HEK293 (cell line): ENCODE data around the gene FLYWCH1.

Experiments used
- CTCF ChIA-PET: fragments of 350-600 bp; formaldehyde crosslinking; extraction: SDS; loops from one replicate; lab custom pipeline; 2021; ENCODE audit warnings: antibody characterized with exemption; lab: Yijun Ruan, JAX
- POLR2A ChIA-PET: fragments of 300-600 bp; formaldehyde crosslinking; extraction: SDS; loops from one replicate; lab custom pipeline; 2020; ENCODE audit warnings: antibody characterized with exemption, inconsistent platforms; lab: Yijun Ruan, JAX
- H3K27ac ChIP-seq: fragments of 200-500 bp; sonication (Bioruptor generic); 2 replicates; pipeline ENCODE4 v1.5.1; 2014; ENCODE audit warnings: low read depth, low read length, control low read depth, inconsistent platforms; ENCODE audit errors: extremely low read depth
- H3K36me3 ChIP-seq, 2 experiments: fragments of 200-500 bp in 1 of 2; sonication (Bioruptor generic) in 1 of 2; 1 replicate in 1 of 2; 2 replicates in 1 of 2; pipeline ENCODE4 v1.5.1; 2014 to 2017; ENCODE audit warnings: inconsistent platforms in 2 of 2, low read length in 2 of 2; ENCODE audit not compliant: control insufficient read depth in 2 of 2, insufficient read depth in 1 of 2
- H3K4me1 ChIP-seq: fragments of 200-500 bp; sonication (Bioruptor generic); 2 replicates; pipeline ENCODE4 v1.5.1; 2014; ENCODE audit warnings: mild to moderate bottlenecking, low read length, inconsistent platforms; ENCODE audit not compliant: control insufficient read depth, insufficient read depth
- H3K4me3 ChIP-seq: 2 replicates; pipeline ENCODE4 v1.5.1; 2011; ENCODE audit warnings: low read depth, mild to moderate bottlenecking, control low read depth, low read length, moderate library complexity
- H3K9me3 ChIP-seq: fragments of 200-500 bp; sonication (Bioruptor generic); 2 replicates; pipeline ENCODE4 v1.5.1; 2014; ENCODE audit warnings: low read depth, low read length, inconsistent platforms; ENCODE audit not compliant: control insufficient read depth, insufficient read depth
- GLIS2 ChIP-seq: fragments of 450-650 bp; formaldehyde crosslinking; IDR thresholded peaks from 2 replicates; pipeline ENCODE4 v1.5.1; 2016; ENCODE audit warnings: missing biosample characterization, missing genetic modification characterization
- HIC1 ChIP-seq: fragments of 450-650 bp; formaldehyde crosslinking; IDR thresholded peaks from 2 replicates; pipeline ENCODE4 v1.5.1; 2016; ENCODE audit warnings: missing biosample characterization, missing genetic modification characterization
- OVOL3 ChIP-seq: fragments of 450-650 bp; formaldehyde crosslinking; IDR thresholded peaks from 2 replicates; pipeline ENCODE4 v1.5.1; 2016; ENCODE audit warnings: missing biosample characterization, missing genetic modification characterization
- PATZ1 ChIP-seq: fragments of 450-650 bp; formaldehyde crosslinking; IDR thresholded peaks from 2 replicates; pipeline ENCODE4 v1.5.1; 2016; ENCODE audit warnings: missing biosample characterization, missing genetic modification characterization
- ZBTB48 ChIP-seq: fragments of 450-650 bp; formaldehyde crosslinking; IDR thresholded peaks from 2 replicates; pipeline ENCODE4 v1.5.1; 2016; ENCODE audit warnings: missing biosample characterization, missing genetic modification characterization
- ZNF121 ChIP-seq: fragments of 450-650 bp; formaldehyde crosslinking; IDR thresholded peaks from 2 replicates; pipeline ENCODE4 v1.5.1; 2016; ENCODE audit warnings: missing biosample characterization, missing genetic modification characterization
- ZNF202 ChIP-seq: fragments of 450-650 bp; formaldehyde crosslinking; IDR thresholded peaks from 2 replicates; pipeline ENCODE4 v1.5.1; 2016; ENCODE audit warnings: missing biosample characterization, missing genetic modification characterization, borderline replicate concordance
- ZNF24 ChIP-seq: fragments of 450-650 bp; formaldehyde crosslinking; IDR thresholded peaks from 2 replicates; pipeline ENCODE4 v1.5.1; 2016; ENCODE audit warnings: missing biosample characterization, missing genetic modification characterization
- ZNF341 ChIP-seq: fragments of 450-650 bp; formaldehyde crosslinking; IDR thresholded peaks from 2 replicates; pipeline ENCODE4; 2016; ENCODE audit warnings: low read depth, missing biosample characterization, missing genetic modification characterization
- ZNF350 ChIP-seq: fragments of 450-650 bp; formaldehyde crosslinking; IDR thresholded peaks from 2 replicates; pipeline ENCODE4 v1.5.0; 2017; ENCODE audit warnings: missing biosample characterization, mild to moderate bottlenecking, missing genetic modification characterization
- ZNF600 ChIP-seq: fragments of 450-650 bp; formaldehyde crosslinking; IDR thresholded peaks from 2 replicates; pipeline ENCODE4 v1.5.1; 2016; ENCODE audit warnings: missing biosample characterization, missing genetic modification characterization
- ZNF624 ChIP-seq: fragments of 450-650 bp; formaldehyde crosslinking; IDR thresholded peaks from 2 replicates; pipeline ENCODE4 v1.5.1; 2017; ENCODE audit warnings: missing biosample characterization, missing genetic modification characterization
- ZNF785 ChIP-seq: fragments of 450-650 bp; formaldehyde crosslinking; IDR thresholded peaks from 2 replicates; pipeline ENCODE4 v1.5.1; 2016; ENCODE audit warnings: missing biosample characterization, missing genetic modification characterization
- TF ChIP-seq, protein P1 (sequence below): fragments of 450-650 bp; formaldehyde crosslinking; IDR thresholded peaks from 2 replicates; pipeline ENCODE4 v1.5.1; 2016; ENCODE audit warnings: missing biosample characterization, missing genetic modification characterization

FLYWCH1 gene

DNA sequence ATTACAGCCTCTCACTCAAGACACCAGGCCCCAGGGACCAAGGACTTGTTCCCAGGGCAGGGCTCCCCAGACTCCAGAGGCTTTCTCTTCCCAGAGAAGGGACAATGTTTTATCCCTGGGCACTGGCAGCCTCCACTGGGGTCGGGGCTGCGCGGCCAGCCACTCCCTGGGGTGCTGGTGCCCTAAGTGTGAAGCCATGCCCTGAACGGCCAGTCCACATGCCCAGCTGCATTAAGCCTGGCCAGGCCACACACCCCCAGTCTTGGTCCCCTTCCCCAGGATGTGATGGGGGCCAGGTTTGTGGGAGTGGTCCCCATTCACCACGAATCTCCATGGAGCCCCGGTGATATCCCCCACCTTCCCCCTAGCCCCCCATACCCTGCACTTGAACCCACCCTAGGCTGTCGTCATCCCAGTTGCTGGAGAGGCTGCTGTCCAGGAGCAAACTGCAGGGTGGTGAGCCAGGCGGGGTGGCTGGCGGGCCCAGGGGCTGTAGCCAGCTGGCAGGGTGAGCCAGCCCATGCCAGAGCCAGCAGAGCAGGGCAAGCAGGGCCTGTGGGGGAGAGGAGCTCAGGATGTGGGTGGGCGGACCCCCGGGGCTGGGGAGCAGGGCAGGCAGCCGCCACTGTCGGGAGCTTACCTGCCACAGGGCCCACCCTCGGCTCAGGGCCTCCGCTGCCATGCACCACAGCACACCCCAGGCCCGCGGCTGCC, 62.0 kb downstream of the FLYWCH1 start (continued):
- TF ChIP-seq, protein P1, sequence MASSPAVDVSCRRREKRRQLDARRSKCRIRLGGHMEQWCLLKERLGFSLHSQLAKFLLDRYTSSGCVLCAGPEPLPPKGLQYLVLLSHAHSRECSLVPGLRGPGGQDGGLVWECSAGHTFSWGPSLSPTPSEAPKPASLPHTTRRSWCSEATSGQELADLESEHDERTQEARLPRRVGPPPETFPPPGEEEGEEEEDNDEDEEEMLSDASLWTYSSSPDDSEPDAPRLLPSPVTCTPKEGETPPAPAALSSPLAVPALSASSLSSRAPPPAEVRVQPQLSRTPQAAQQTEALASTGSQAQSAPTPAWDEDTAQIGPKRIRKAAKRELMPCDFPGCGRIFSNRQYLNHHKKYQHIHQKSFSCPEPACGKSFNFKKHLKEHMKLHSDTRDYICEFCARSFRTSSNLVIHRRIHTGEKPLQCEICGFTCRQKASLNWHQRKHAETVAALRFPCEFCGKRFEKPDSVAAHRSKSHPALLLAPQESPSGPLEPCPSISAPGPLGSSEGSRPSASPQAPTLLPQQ (tag by site-specific recombination): peak; percentile 63
- TF ChIP-seq ZNF785 (tag by site-specific recombination) (no peak), ZNF350 (no peak), ZNF202 (tag by site-specific recombination) (no peak), ZNF24 (no peak), HIC1 (tag by site-specific recombination) (0 out of 2 replicates have a peak, but pooled peaks have one; percentile 13), ZBTB48 (tag by site-specific recombination) (peak; percentile 77; the same call in 1 of the 2 replicates), ZNF121 (tag by site-specific recombination) (no peak)
- TF ChIP-seq, all 188 proteins: peak for 7

- no peak overlapping the region; the same call in 1 of the 2 replicates for H3K27ac ChIP-seq
- TF ChIP-seq ZNF600 (tag by site-specific recombination) (peak; percentile 11; the same call in 1 of the 2 replicates), ZNF341 (tag by site-specific recombination) (peak; percentile 40; the same call in 1 of the 2 replicates), ZNF624 (tag by site-specific recombination) (no peak), PATZ1 (tag by site-specific recombination) (peak; percentile 31; the same call in 1 of the 2 replicates), GLIS2 (tag by site-specific recombination) (0 out of 2 replicates have a peak, but pooled peaks have one; percentile 5), HIC1 (tag by site-specific recombination) (peak; percentile 30), OVOL3 (tag by site-specific recombination) (no peak)
- no peak overlapping the region for H3K4me3 ChIP-seq
- no peaks in the 10 kb centered on the region for H3K9me3 ChIP-seq
- CTCF ChIA-PET: interaction anchor here (0.6 kb wide), 1 partner anchor 1553 kb away, joined by 3 read pairs; no protein-coding TSS in a partner anchor
- H3K4me1 ChIP-seq: peaks cover 9% of the 10 kb centered on the region
- POLR2A ChIA-PET: interaction anchor here (0.6 to 1.5 kb wide), 5 partner anchors 8 to 92 kb away, joined by 3 to 4 read pairs (median 3); partner anchors contain the start of gene FLYWCH2
- H3K36me3 ChIP-seq: peaks cover 3 to 76% of the 10 kb centered on the region in 2 experiments; a peak in 2 of 3 replicates
Measured at GRCh38 chr16:2974319-2975056, 62.8 kb downstream of the FLYWCH1 start.
